H1 (cell line): ENCODE data around the gene PCDH9. TPM values are rescaled to one million over a fixed set of nuclear protein-coding genes. Genes with fewer than 3 reads are reported as not detected.

Experiments
- CTCF ChIA-PET: fragments of 300-600 bp; sonication (Branson Sonifier 250); formaldehyde crosslinking; loops from one replicate; lab custom pipeline; 2021; ENCODE audit not compliant: partially characterized antibody; lab: Charles Lee
- POLR2A ChIA-PET: fragments of 300-600 bp; sonication (Branson Sonifier 250); formaldehyde crosslinking; loops from one replicate; lab custom pipeline; 2021; ENCODE audit warnings: inconsistent platforms; ENCODE audit not compliant: partially characterized antibody; lab: Charles Lee
- DNase-seq, 2 experiments: peaks; one replicate each; pipeline versions ENCODE4 v3.0.0 to v3.0.0-alpha.2; 2010 to 2022; ENCODE audit warnings: low spot score in 2 of 2, low read depth in 1 of 2, mixed read lengths in 1 of 2
- FAIRE-seq: peaks from 2 replicates; lab custom pipeline; 2011; peaks lifted over from hg19 to GRCh38; lab: Jason Lieb, UNC
- H2AFZ ChIP-seq: 2 replicates; pipeline ENCODE4 v1.8.1; 2012; ENCODE audit warnings: low read length, inconsistent platforms
- H2AK5ac ChIP-seq: 2 replicates; pipeline ENCODE4 v1.6.1; 2013; ENCODE audit warnings: low read depth, low read length
- H2BK120ac ChIP-seq: replicated peaks from 2 replicates; pipeline ENCODE3; 2013; ENCODE audit warnings: low read depth, low read length, inconsistent platforms
- H2BK12ac ChIP-seq: 2 replicates; pipeline ENCODE4 v1.6.1; 2013; ENCODE audit warnings: low read depth, low read length
- H2BK15ac ChIP-seq: 2 replicates; pipeline ENCODE4 v1.6.1; 2013; ENCODE audit warnings: low read length
- H2BK20ac ChIP-seq: 2 replicates; pipeline ENCODE4 v1.6.1; 2013; ENCODE audit warnings: low read length
- H2BK5ac ChIP-seq: 2 replicates; pipeline ENCODE4 v1.6.1; 2013; ENCODE audit warnings: low read depth, low read length
- H3K14ac ChIP-seq: 2 replicates; pipeline ENCODE4 v1.6.1; 2013; ENCODE audit warnings: inconsistent platforms; ENCODE audit not compliant: insufficient read length
- H3K18ac ChIP-seq: 2 replicates; pipeline ENCODE4 v1.6.1; 2013; ENCODE audit warnings: low read length; ENCODE audit errors: extremely low read depth
- H3K23ac ChIP-seq: 2 replicates; pipeline ENCODE4 v1.6.1; 2013; ENCODE audit warnings: inconsistent platforms; ENCODE audit not compliant: insufficient read length
- H3K23me2 ChIP-seq: 2 replicates; pipeline ENCODE4 v1.6.1; 2013; ENCODE audit warnings: low read depth, low read length
- H3K27ac ChIP-seq: 2 replicates; pipeline ENCODE4 v1.6.1; 2011; ENCODE audit warnings: low read depth, low read length, inconsistent platforms
- H3K27me3 ChIP-seq, 4 experiments: replicated peaks in 1 of 4; 1 replicate in 1 of 4; 2 replicates in 3 of 4; pipeline versions ENCODE4 v1.6.1 to v1.8.1; 2011 to 2013; ENCODE audit warnings: low read length in 3 of 4, mild to moderate bottlenecking in 3 of 4, inconsistent platforms in 2 of 4, mixed read lengths in 2 of 4, moderate library complexity in 1 of 4; ENCODE audit not compliant: control insufficient read depth in 3 of 4, insufficient read depth in 3 of 4; ENCODE audit errors: extremely low read depth in 1 of 4
- H3K36me3 ChIP-seq, 4 experiments: 2 replicates each; pipeline versions ENCODE4 v1.6.1 to v1.8.1; 2011 to 2013; ENCODE audit warnings: mild to moderate bottlenecking in 4 of 4, low read length in 3 of 4, moderate library complexity in 2 of 4, control low read depth in 1 of 4, inconsistent platforms in 1 of 4; ENCODE audit not compliant: insufficient read depth in 4 of 4, control insufficient read depth in 2 of 4
- H3K4ac ChIP-seq: replicated peaks from 2 replicates; pipeline ENCODE3; 2013; ENCODE audit warnings: low read length, low read depth, mixed read lengths, inconsistent platforms; ENCODE audit not compliant: insufficient read length
- H3K4me1 ChIP-seq, 4 experiments: replicated peaks in 1 of 4; 1 replicate in 1 of 4; 2 replicates in 3 of 4; pipeline versions ENCODE4 v1.6.1 to v1.8.1; 2011 to 2013; ENCODE audit warnings: low read length in 3 of 4, inconsistent platforms in 2 of 4, mixed read lengths in 1 of 4; ENCODE audit not compliant: insufficient read depth in 4 of 4, control insufficient read depth in 3 of 4
- H3K4me2 ChIP-seq, 2 experiments: 2 replicates each; pipeline versions ENCODE4 v1.6.1 to v1.8.1; 2011 to 2013; ENCODE audit warnings: low read depth in 2 of 2, low read length in 2 of 2, control low read depth in 1 of 2, inconsistent platforms in 1 of 2, mild to moderate bottlenecking in 1 of 2; ENCODE audit not compliant: insufficient read depth in 1 of 2
- H3K4me3 ChIP-seq, 4 experiments: fragments of 200-600, 300-600 bp in 1 of 4; sonication (generic), shearing (Covaris generic), sonication (Bioruptor Twin) in 1 of 4; 2 replicates each; pipeline versions ENCODE4 v1.5.1 to v1.8.1; 2011 to 2016; ENCODE audit warnings: low read length in 4 of 4, low read depth in 3 of 4, control low read depth in 2 of 4, inconsistent platforms in 2 of 4, mild to moderate bottlenecking in 2 of 4, mixed read lengths in 1 of 4, moderate library complexity in 1 of 4; ENCODE audit not compliant: insufficient read depth in 2 of 4; ENCODE audit errors: extremely low read depth in 1 of 4
- H3K56ac ChIP-seq: replicated peaks from 2 replicates; pipeline ENCODE3; 2013; ENCODE audit warnings: low read depth, mild to moderate bottlenecking, mixed read lengths, low read length, inconsistent platforms; ENCODE audit not compliant: insufficient read length
- H3K79me1 ChIP-seq: 2 replicates; pipeline ENCODE4 v1.6.1; 2013; ENCODE audit warnings: low read depth, low read length, control low read depth
- H3K79me2 ChIP-seq, 2 experiments: 2 replicates each; pipeline versions ENCODE4 v1.6.1 to v1.8.1; 2012 to 2013; ENCODE audit warnings: low read length in 2 of 2, mild to moderate bottlenecking in 2 of 2, inconsistent platforms in 1 of 2; ENCODE audit not compliant: insufficient read depth in 2 of 2, control insufficient read depth in 1 of 2
- H3K9ac ChIP-seq, 4 experiments: replicated peaks in 1 of 4; 1 replicate in 1 of 4; 2 replicates in 3 of 4; pipeline versions ENCODE4 v1.6.1 to v1.8.1; 2011 to 2013; ENCODE audit warnings: low read depth in 3 of 4, low read length in 3 of 4, control low read depth in 2 of 4, mild to moderate bottlenecking in 2 of 4, moderate library complexity in 2 of 4, inconsistent platforms in 1 of 4; ENCODE audit errors: extremely low read depth in 1 of 4
- H3K9me3 ChIP-seq, 2 experiments: 2 replicates each; pipeline versions ENCODE4 v1.6.1 to v1.8.1; 2012 to 2013; ENCODE audit warnings: mild to moderate bottlenecking in 2 of 2, moderate library complexity in 2 of 2, control low read depth in 1 of 2, inconsistent platforms in 1 of 2, low read depth in 1 of 2, low read length in 1 of 2, mixed read lengths in 1 of 2; ENCODE audit not compliant: insufficient read depth in 2 of 2
- H4K20me1 ChIP-seq, 2 experiments: replicated peaks in 1 of 2; 2 replicates each; pipeline versions ENCODE3 to v1.8.1; 2011 to 2013; ENCODE audit warnings: inconsistent platforms in 2 of 2, low read length in 2 of 2, mild to moderate bottlenecking in 1 of 2; ENCODE audit not compliant: insufficient read depth in 2 of 2, control insufficient read depth in 1 of 2
- H4K5ac ChIP-seq: 2 replicates; pipeline ENCODE4 v1.6.1; 2013; ENCODE audit warnings: low read length, low read depth, mixed read lengths, inconsistent platforms; ENCODE audit not compliant: insufficient read length
- H4K8ac ChIP-seq: 2 replicates; pipeline ENCODE4 v1.8.0; 2013; ENCODE audit warnings: mild to moderate bottlenecking, moderate library complexity, low read length, inconsistent platforms; ENCODE audit not compliant: insufficient read depth; ENCODE audit errors: extremely low read depth
- H4K91ac ChIP-seq: replicated peaks from 2 replicates; pipeline ENCODE3; 2013; ENCODE audit warnings: low read length, mixed read lengths, inconsistent platforms; ENCODE audit not compliant: insufficient read length
- CEBPB ChIP-seq: IDR thresholded peaks from 2 replicates; pipeline ENCODE4 v1.6.1; 2012; ENCODE audit warnings: low read depth, low read length
- EGR1 ChIP-seq: IDR thresholded peaks from 2 replicates; pipeline ENCODE4 v1.6.1; 2011; ENCODE audit warnings: low read depth, low read length, borderline replicate concordance
- WGBS, 2 experiments: shearing (Covaris generic) in 1 of 2; methylation state at CpG; one replicate each; pipeline versions ENCODE4 v1.1.6 to v1.1.7; 2013 to 2015; ENCODE audit warnings: low lambda C conversion rate in 2 of 2, mixed read lengths in 2 of 2, inconsistent platforms in 1 of 2, low coverage in 1 of 2, missing lambda C conversion rate in 1 of 2; ENCODE audit not compliant: insufficient replicate concordance in 2 of 2, insufficient coverage in 1 of 2, insufficient read length in 1 of 2; ENCODE audit errors: extremely low coverage in 1 of 2, missing lambda C conversion rate in 1 of 2; 5-methylcytosine and 5-hydroxymethylcytosine counted together
- polyA plus RNA-seq, 7 experiments: library from polyadenylated mRNA; depleted of rRNA in 3 of 7; stranded (reverse) in 5 of 7; unstranded in 2 of 7; fragments of >200 nt in 5 of 7; fragments of 200-250 nt in 2 of 7; gene quantifications; 1 replicate in 5 of 7; 2 replicates in 1 of 7; 4 replicates in 1 of 7; pipeline versions ENCODE4 v1.2.1 to v1.2.3, GENCODE V29; 2011 to 2013; ENCODE audit warnings: missing spikeins in 2 of 7, mixed read lengths in 2 of 7
- total RNA-seq: library from RNA; stranded (reverse); fragmentation: NEBNext Ultra II Directional; extraction: Animal tissue kit (Norgen Biotek cat#: 25700); gene quantifications from 2 replicates; pipeline ENCODE4 v1.2.1, GENCODE V29; 2021

The PCDH9 gene
- total and polyA plus RNA-seq, 2 of the 8 experiments (the other 6 are each of a cell fraction or from before 2014, with no cell fraction given) = 0.12 to 0.60 TPM

GRCh38 chr13:66508153-66508909 is 721.8 kb downstream of the PCDH9 start:
- DNase-seq (no peak), FAIRE-seq (no peak)
- 80% methylated on average over 4 of the region's 4 CpGs; no CpG with 5 or more reads in 1 of the 2 experiments for WGBS, 2 experiments
- Histone ChIP-seq H3K27ac (no peak overlapping the region), H2BK20ac (no peak overlapping the region), H3K79me2 (no peaks in the 10 kb centered on the region), H4K5ac (no peak overlapping the region), H2AK5ac (no peak overlapping the region), H3K14ac (no peak overlapping the region), H4K8ac (no peak overlapping the region), H2BK5ac (no peak overlapping the region), H3K23me2 (no peaks in the 10 kb centered on the region), H4K20me1 (no peaks in the 10 kb centered on the region), H3K4me2 (no peak overlapping the region), H3K4me1 (peaks cover 0 to 8% (median 2%) of the 10 kb centered on the region in 4 experiments; a peak in 2 of 7 replicates), H3K79me1 (no peaks in the 10 kb centered on the region), H3K4me3 (no peak overlapping the region), H3K18ac (no peak overlapping the region), H3K23ac (no peak overlapping the region), H3K9ac (no peak overlapping the region), H3K4ac (no peak overlapping the region), H2AFZ (no peak overlapping the region), H2BK15ac (no peak overlapping the region), H3K27me3 (no peaks in the 10 kb centered on the region), H3K9me3 (no peaks in the 10 kb centered on the region), H2BK12ac (no peak overlapping the region), H2BK120ac (no peak overlapping the region), H3K36me3 (no peaks in the 10 kb centered on the region), H4K91ac (no peak overlapping the region), H3K56ac (no peak overlapping the region)
- CTCF ChIA-PET = no interaction called here
- TF ChIP-seq EGR1 (no peak), CEBPB (peak; percentile 68; the same call in 1 of the 2 replicates)
- POLR2A ChIA-PET = no interaction called here
